HepG2 (cell line): ENCODE data around the gene HMG20B.

Source experiments
- MEF2D ChIP-seq: sonication (generic); formaldehyde crosslinking; IDR thresholded peaks from 2 replicates; pipeline ENCODE4 v1.5.1; 2020; ENCODE audit warnings: mild to moderate bottlenecking, missing genetic modification reagents
- NBN ChIP-seq: fragments of 450-650 bp; conservative IDR thresholded peaks from 2 replicates; pipeline ENCODE4 v1.6.1; 2017
- POLR2A ChIP-seq, 2 experiments: IDR thresholded peaks; 2 replicates each; pipeline ENCODE4 v1.6.1; 2011; ENCODE audit warnings: low read depth in 2 of 2, low read length in 2 of 2, mild to moderate bottlenecking in 1 of 2, moderate library complexity in 1 of 2; ENCODE audit not compliant: insufficient read depth in 1 of 2
- POLR2AphosphoS5 ChIP-seq: IDR thresholded peaks from 2 replicates; pipeline ENCODE4 v1.6.1; 2012; ENCODE audit warnings: low read depth, low read length
- RCOR2 ChIP-seq: IDR thresholded peaks from 2 replicates; pipeline ENCODE4 v1.6.1; 2016; ENCODE audit warnings: missing biosample characterization, missing genetic modification reagents
- ZBTB21 ChIP-seq: sonication (generic); formaldehyde crosslinking; IDR thresholded peaks from 2 replicates; pipeline ENCODE4 v1.4.0; 2020; ENCODE audit warnings: missing genetic modification reagents
- ZBTB3 ChIP-seq: sonication (generic); formaldehyde crosslinking; IDR thresholded peaks from 2 replicates; pipeline ENCODE4 v1.4.0; 2020; ENCODE audit warnings: low read depth, mild to moderate bottlenecking, moderate library complexity, missing genetic modification reagents, borderline replicate concordance
- ZKSCAN8 ChIP-seq: IDR thresholded peaks from 2 replicates; pipeline ENCODE4 v1.6.1; 2016; ENCODE audit warnings: borderline replicate concordance, missing genetic modification reagents, missing compliant biosample characterization
- ZNF660 ChIP-seq: sonication (generic); formaldehyde crosslinking; IDR thresholded peaks from 2 replicates; pipeline ENCODE4 v1.5.1; 2020; ENCODE audit warnings: mild to moderate bottlenecking, low read depth, missing genetic modification reagents, borderline replicate concordance
- TF ChIP-seq, protein P1 (sequence below): sonication (generic); formaldehyde crosslinking; IDR thresholded peaks from 2 replicates; pipeline ENCODE4 v1.5.0; 2020; ENCODE audit warnings: mild to moderate bottlenecking, missing genetic modification reagents, moderate library complexity
- TF ChIP-seq, protein P2 (sequence below): sonication (generic); formaldehyde crosslinking; IDR thresholded peaks from 2 replicates; pipeline ENCODE4 v1.8.0; 2022; ENCODE audit warnings: low read depth, missing genetic modification reagents

DNA sequence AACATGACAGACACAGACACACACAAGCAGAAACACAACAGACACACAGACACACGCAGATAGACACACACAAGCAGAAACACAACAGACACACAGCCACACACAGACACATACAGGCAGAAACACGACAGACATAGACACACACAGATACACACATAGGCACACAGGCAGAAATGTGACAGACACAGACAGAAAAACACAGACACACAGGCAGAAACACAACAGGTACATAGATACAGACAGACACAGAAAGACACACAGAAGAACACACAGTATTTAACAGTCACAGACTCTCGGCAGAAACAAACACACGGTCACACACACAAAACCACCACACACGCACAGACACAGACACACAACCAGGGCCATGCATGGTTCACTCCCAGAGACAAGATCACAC is 33.0 kb downstream of the HMG20B start:
- TF ChIP-seq, protein P1, sequence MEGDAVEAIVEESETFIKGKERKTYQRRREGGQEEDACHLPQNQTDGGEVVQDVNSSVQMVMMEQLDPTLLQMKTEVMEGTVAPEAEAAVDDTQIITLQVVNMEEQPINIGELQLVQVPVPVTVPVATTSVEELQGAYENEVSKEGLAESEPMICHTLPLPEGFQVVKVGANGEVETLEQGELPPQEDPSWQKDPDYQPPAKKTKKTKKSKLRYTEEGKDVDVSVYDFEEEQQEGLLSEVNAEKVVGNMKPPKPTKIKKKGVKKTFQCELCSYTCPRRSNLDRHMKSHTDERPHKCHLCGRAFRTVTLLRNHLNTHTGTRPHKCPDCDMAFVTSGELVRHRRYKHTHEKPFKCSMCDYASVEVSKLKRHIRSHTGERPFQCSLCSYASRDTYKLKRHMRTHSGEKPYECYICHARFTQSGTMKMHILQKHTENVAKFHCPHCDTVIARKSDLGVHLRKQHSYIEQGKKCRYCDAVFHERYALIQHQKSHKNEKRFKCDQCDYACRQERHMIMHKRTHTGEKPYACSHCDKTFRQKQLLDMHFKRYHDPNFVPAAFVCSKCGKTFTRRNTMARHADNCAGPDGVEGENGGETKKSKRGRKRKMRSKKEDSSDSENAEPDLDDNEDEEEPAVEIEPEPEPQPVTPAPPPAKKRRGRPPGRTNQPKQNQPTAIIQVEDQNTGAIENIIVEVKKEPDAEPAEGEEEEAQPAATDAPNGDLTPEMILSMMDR (CRISPR knock-in tag) = no peak
- 0 out of 2 replicates have a peak, but pooled peaks have one; percentile 52 for TF ChIP-seq NBN
- TF ChIP-seq ZBTB21 = no peak
- no peak for TF ChIP-seq ZBTB3 (CRISPR knock-in tag)
- no peak for TF ChIP-seq ZNF660 (CRISPR knock-in tag)
- no peak for TF ChIP-seq MEF2D (CRISPR knock-in tag)
- no peak for TF ChIP-seq POLR2A (IDR thresholded peaks at IDR 0.05; ENCODE audit: insufficient read depth in 1 of 2, low read depth in 2 of 2, low read length in 2 of 2)
- TF ChIP-seq, protein P2, sequence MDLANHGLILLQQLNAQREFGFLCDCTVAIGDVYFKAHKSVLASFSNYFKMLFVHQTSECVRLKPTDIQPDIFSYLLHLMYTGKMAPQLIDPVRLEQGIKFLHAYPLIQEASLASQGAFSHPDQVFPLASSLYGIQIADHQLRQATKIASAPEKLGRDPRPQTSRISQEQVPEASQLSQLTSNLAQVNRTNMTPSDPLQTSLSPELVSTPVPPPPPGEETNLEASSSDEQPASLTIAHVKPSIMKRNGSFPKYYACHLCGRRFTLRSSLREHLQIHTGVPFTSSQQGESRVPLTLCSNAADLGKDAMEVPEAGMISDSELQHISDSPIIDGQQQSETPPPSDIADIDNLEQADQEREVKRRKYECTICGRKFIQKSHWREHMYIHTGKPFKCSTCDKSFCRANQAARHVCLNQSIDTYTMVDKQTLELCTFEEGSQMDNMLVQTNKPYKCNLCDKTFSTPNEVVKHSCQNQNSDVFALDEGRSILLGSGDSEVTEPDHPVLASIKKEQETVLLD (CRISPR knock-in tag) = no peak
- TF ChIP-seq RCOR2 (CRISPR knock-in tag) = no peak
- no peak for TF ChIP-seq POLR2AphosphoS5
- no peak for TF ChIP-seq ZKSCAN8 (CRISPR knock-in tag)
